Measurements from ENCODE around the gene SLC5A7.

The SLC5A7 gene

GRCh38 chr2:107986278-107987217 is at the start of gene SLC5A7:
SLC5A7 (plus strand) TSS chr2:107986524; CDS start chr2:107988156, 1,632 bp downstream.
- DNase-seq: no peak

GRCh38 chr2:107961395-107961794 is 24.9 kb upstream of the SLC5A7 start:
- DNase-seq: no peak

GRCh38 chr2:107964185-107964584 is 22.1 kb upstream of the SLC5A7 start:
- no peak for DNase-seq

GRCh38 chr2:107984707-107985106 is 1.6 kb upstream of the SLC5A7 start:
- no peak for DNase-seq

- DNase-seq: no peak
Observed at GRCh38 chr2:107988108-107988507, 1.8 kb downstream of the SLC5A7 start.

GRCh38 chr2:107989445-107989844 is 3.1 kb downstream of the SLC5A7 start:
- no peak for DNase-seq

- no peak for DNase-seq
Observed at GRCh38 chr2:107990718-107991117, 4.4 kb downstream of the SLC5A7 start.

GRCh38 chr2:107992069-107992468 is 5.7 kb downstream of the SLC5A7 start:
- no peak for DNase-seq

GRCh38 chr2:107999158-107999557 is 12.8 kb downstream of the SLC5A7 start:
- no peak for DNase-seq

- no peak for DNase-seq
Observed at GRCh38 chr2:108010912-108011591, 24.7 kb downstream of the SLC5A7 start.

GRCh38 chr2:108013305-108013704 is 27.0 kb downstream of the SLC5A7 start:
- no peak for DNase-seq

GRCh38 chr2:108022628-108023027 is 36.3 kb downstream of the SLC5A7 start:
- no peak for DNase-seq

GRCh38 chr2:108023776-108024175 is 37.5 kb downstream of the SLC5A7 start:
- DNase-seq: no peak

GRCh38 chr2:108026092-108026794 is 39.9 kb downstream of the SLC5A7 start:
- DNase-seq: no peak

GRCh38 chr2:108029496-108029895 is 43.2 kb downstream of the SLC5A7 start:
- DNase-seq: no peak

- DNase-seq: no peak
Observed at GRCh38 chr2:108029912-108030311, 43.6 kb downstream of the SLC5A7 start.

- DNase-seq: no peak
Observed at GRCh38 chr2:108031471-108031941, 45.2 kb downstream of the SLC5A7 start.

GRCh38 chr2:108034843-108035242 is 48.5 kb downstream of the SLC5A7 start:
- no peak for DNase-seq

GRCh38 chr2:108048752-108049151 is 62.4 kb downstream of the SLC5A7 start:
- no peak for DNase-seq

- no peak for DNase-seq
Observed at GRCh38 chr2:108058576-108059137, 72.3 kb downstream of the SLC5A7 start.

- no peak for DNase-seq
Observed at GRCh38 chr2:108061439-108062042, 75.2 kb downstream of the SLC5A7 start.
